K562 (cell line): ENCODE results near the gene RADX. TPM values are rescaled to one million over a fixed set of nuclear protein-coding genes. Genes with fewer than 3 reads are reported as not detected.

Source experiments
- ATAC-seq: fragments of 200-7000 bp; cut with Tn5 transposase; 3 replicates; pipeline ENCODE4 v1.9.1; 2020; ENCODE audit warnings: moderate library complexity
- BruUV-seq: library from RNA; stranded (reverse); fragments of 400-500 nt; replicated peaks from 2 replicates; lab custom pipeline; 2021; lab: Mats Ljungman, UMichigan
- CTCF ChIA-PET: fragments of 300-600 bp; formaldehyde crosslinking; extraction: SDS; loops from one replicate; lab custom pipeline; 2021; ENCODE audit warnings: low intra/inter-chr PET ratio; lab: Yijun Ruan, JAX
- POLR2A ChIA-PET: fragments of 300-600, 350-650 bp; sonication (Branson Sonifier 250); formaldehyde crosslinking; extraction: SDS; loops from one replicate; lab custom pipeline; 2021; ENCODE audit warnings: antibody characterized with exemption, inconsistent platforms; lab: Yijun Ruan, JAX
- DNase-seq, 4 experiments: peaks; one replicate each; pipeline versions ENCODE4 v3.0.0 to v3.0.0-alpha.2; 2011 to 2018; ENCODE audit warnings: low spot score in 3 of 4, mixed read lengths in 3 of 4; ENCODE audit errors: extremely low read depth in 1 of 4
- FAIRE-seq: peaks from 2 replicates; lab custom pipeline; 2011; peaks lifted over from hg19 to GRCh38; lab: Jason Lieb, UNC
- H2AFZ ChIP-seq: 2 replicates; pipeline ENCODE4 v1.6.0; 2011; ENCODE audit warnings: low read depth, low read length, control low read depth, inconsistent platforms
- H3K27ac ChIP-seq: fragments of 200-600 bp; 3 replicates; pipeline ENCODE4 v1.8.0; 2011; ENCODE audit warnings: low read depth, mild to moderate bottlenecking, control low read depth, inconsistent platforms, low read length, moderate library complexity, mixed read lengths; ENCODE audit errors: extremely low read depth
- H3K27me3 ChIP-seq, 2 experiments: fragments of 300-600 bp in 1 of 2; 2 replicates in 1 of 2; 3 replicates in 1 of 2; pipeline versions ENCODE4 v1.6.0 to v1.8.0; 2011; ENCODE audit warnings: inconsistent platforms in 2 of 2, low read length in 2 of 2, mild to moderate bottlenecking in 1 of 2, mixed read lengths in 1 of 2, moderate library complexity in 1 of 2; ENCODE audit not compliant: control insufficient read depth in 2 of 2, insufficient read depth in 2 of 2
- H3K36me3 ChIP-seq: fragments of 300-600 bp; 3 replicates; pipeline ENCODE4 v1.8.0; 2011; ENCODE audit warnings: mild to moderate bottlenecking, low read length, inconsistent platforms; ENCODE audit not compliant: control insufficient read depth, insufficient read depth
- H3K4me1 ChIP-seq, 2 experiments: fragments of 200-600 bp in 1 of 2; replicated peaks in 1 of 2; 2 replicates in 1 of 2; 3 replicates in 1 of 2; pipeline versions ENCODE4 v1.5.1 to v1.8.0; 2011; ENCODE audit warnings: inconsistent platforms in 2 of 2, low read length in 2 of 2, mild to moderate bottlenecking in 1 of 2, mixed read lengths in 1 of 2, moderate library complexity in 1 of 2; ENCODE audit not compliant: control insufficient read depth in 2 of 2, insufficient read depth in 2 of 2
- H3K4me2 ChIP-seq: 2 replicates; pipeline ENCODE4 v1.6.1; 2011; ENCODE audit warnings: low read length, control low read depth, inconsistent platforms, mixed read lengths; ENCODE audit not compliant: insufficient read depth
- H3K4me3 ChIP-seq: fragments of 200-600 bp; sonication (generic), shearing (Covaris generic); 2 replicates; pipeline ENCODE4 v1.5.1; 2016; ENCODE audit warnings: control low read depth, inconsistent platforms
- H3K79me2 ChIP-seq: fragments of 200-600 bp; 3 replicates; pipeline ENCODE4 v1.8.0; 2011; ENCODE audit warnings: low read length, inconsistent platforms; ENCODE audit not compliant: control insufficient read depth, insufficient read depth
- H3K9ac ChIP-seq, 2 experiments: 2 replicates each; pipeline versions ENCODE4 v1.6.0 to v1.6.1; 2011; ENCODE audit warnings: low read depth in 2 of 2, low read length in 2 of 2, control low read depth in 1 of 2, inconsistent platforms in 1 of 2, mild to moderate bottlenecking in 1 of 2, mixed read lengths in 1 of 2; ENCODE audit not compliant: insufficient read depth in 1 of 2
- H3K9me1 ChIP-seq: one replicate; pipeline ENCODE4 v1.6.0; 2011; ENCODE audit warnings: inconsistent platforms, mild to moderate bottlenecking, low read length, moderate library complexity; ENCODE audit not compliant: control insufficient read depth, insufficient read depth
- H3K9me3 ChIP-seq: replicated peaks from 2 replicates; pipeline ENCODE4 v1.5.1; 2011; ENCODE audit warnings: low read depth, low read length, inconsistent platforms; ENCODE audit not compliant: control insufficient read depth, insufficient read depth
- H4K20me1 ChIP-seq: replicated peaks from 2 replicates; pipeline ENCODE4 v1.6.1; 2011; ENCODE audit warnings: low read length, inconsistent platforms, mixed read lengths; ENCODE audit not compliant: control insufficient read depth, insufficient read depth
- CHD4 ChIP-seq: fragments of 200-600 bp; sonication (generic); IDR thresholded peaks from 3 replicates; pipeline ENCODE4 v1.6.1; 2012; ENCODE audit warnings: low read depth, mild to moderate bottlenecking, mixed read lengths, low read length, inconsistent platforms; ENCODE audit not compliant: insufficient read depth, insufficient replicate concordance, poor library complexity, severe bottlenecking
- EHMT2 ChIP-seq: fragments of 450-650 bp; IDR thresholded peaks from 2 replicates; pipeline ENCODE4 v1.6.1; 2018; ENCODE audit warnings: antibody characterized with exemption
- EWSR1 ChIP-seq: fragments of 450-650 bp; IDR thresholded peaks from 2 replicates; pipeline ENCODE4 v1.6.1; 2018; ENCODE audit warnings: borderline replicate concordance, mild to moderate bottlenecking, low read depth, moderate library complexity; ENCODE audit not compliant: partially characterized antibody
- HMGN3 ChIP-seq: IDR thresholded peaks from 2 replicates; pipeline ENCODE4 v1.6.1; 2011; ENCODE audit warnings: borderline replicate concordance, low read depth, mild to moderate bottlenecking, mixed read lengths, low read length; ENCODE audit not compliant: insufficient read length; ENCODE audit errors: extremely low read depth
- MBD2 ChIP-seq: sonication (generic); IDR thresholded peaks from 2 replicates; pipeline ENCODE4 v1.6.1; 2016; ENCODE audit warnings: low read depth, borderline replicate concordance
- SP1 ChIP-seq: sonication (generic); formaldehyde crosslinking; IDR thresholded peaks from 2 replicates; pipeline ENCODE4 v1.8.1; 2022; ENCODE audit warnings: mild to moderate bottlenecking, missing genetic modification reagents
- TFAM ChIP-seq: fragments of 250-450 bp; sonication (Bioruptor Pico); conservative IDR thresholded peaks from 2 replicates; pipeline ENCODE4 v1.5.0; 2021; ENCODE audit warnings: mild to moderate bottlenecking, moderate library complexity
- ZC3H8 ChIP-seq: fragments of 450-650 bp; IDR thresholded peaks from 2 replicates; pipeline ENCODE4 v1.6.1; 2017
- ZNF79 ChIP-seq: fragments of 250-450 bp; sonication (Bioruptor Pico); IDR thresholded peaks from 2 replicates; pipeline ENCODE4 v1.4.0; 2020; ENCODE audit warnings: low read depth, mild to moderate bottlenecking, moderate library complexity
- WGBS: fragments of 100-300 bp; shearing (Covaris generic); methylation state at CpG from one replicate; pipeline ENCODE4 v1.1.6; 2016; ENCODE audit warnings: low coverage, mixed read lengths; ENCODE audit not compliant: insufficient coverage; ENCODE audit errors: missing lambda C conversion rate; 5-methylcytosine and 5-hydroxymethylcytosine counted together
- in situ Hi-C: fragments of 300-500 bp; cut with MboI; formaldehyde crosslinking; loops from 4 replicates; pipeline ENCODE4 v1.15.0; 2018; ENCODE audit warnings: inconsistent platforms, mixed read lengths
- intact Hi-C: fragments of 100-400 bp; cut with micrococcal nuclease; formaldehyde crosslinking; loops from 2 replicates; pipeline ENCODE4 v1.14.2; 2022
- polyA plus RNA-seq, 8 experiments: library from polyadenylated mRNA; depleted of rRNA in 4 of 8; stranded (reverse) in 5 of 8; unstranded in 3 of 8; fragments of >200 nt; fragmentation: Nextera tagmentation in 2 of 8; fragmentation: Illumina TruSeq in 1 of 8; extraction: Ambion mirVana in 2 of 8; extraction: Trizol in 1 of 8; gene quantifications; 2 replicates each; pipeline versions ENCODE4 v1.2.1 to v1.2.3, GENCODE V29; 2011 to 2014; ENCODE audit warnings: inconsistent platforms in 1 of 8, missing spikeins in 1 of 8
- total RNA-seq, 7 experiments: library from RNA; depleted of rRNA in 6 of 7; stranded (reverse); fragments of >200 nt in 6 of 7; fragmentation: Illumina TruSeq in 2 of 7; extraction: Trizol in 2 of 7; gene quantifications; 2 replicates each; pipeline versions ENCODE4 v1.2.1 to v1.2.3, GENCODE V29; 2011 to 2021; ENCODE audit warnings: low replicate concordance in 1 of 7
- TF ChIP-seq, protein P1 (sequence below): fragments of 250-450 bp; sonication (Bioruptor Pico); IDR thresholded peaks from 2 replicates; pipeline ENCODE4 v1.5.0; 2020; ENCODE audit warnings: mild to moderate bottlenecking

The RADX gene
- total and polyA plus RNA-seq, 9 of the 15 experiments (the other 6 are each of a cell fraction or from before 2014, with no cell fraction given), result 0.03 to 0.40 (median 0.12) TPM; not detected in 1

- H3K79me2 ChIP-seq, result no peaks in the 10 kb centered on the region
- CTCF ChIA-PET, result no interaction called here
- WGBS, result 0% methylated on average over 6 of the region's 7 CpGs
- no peak for DNase-seq
- in situ Hi-C loops, result no loop called here
- no peak for ATAC-seq
- FAIRE-seq, result no peak
- no peak overlapping the region for H3K4me2 ChIP-seq
- no peaks in the 10 kb centered on the region for H3K27me3 ChIP-seq
- no peaks in the 10 kb centered on the region for H3K4me1 ChIP-seq
- POLR2A ChIA-PET, result no interaction called here
- H3K9ac ChIP-seq, result no peak overlapping the region
- H3K9me1 ChIP-seq, result no peaks in the 10 kb centered on the region
- no peak overlapping the region for H3K4me3 ChIP-seq
- H3K27ac ChIP-seq, result no peak overlapping the region
- no peak overlapping the region for H2AFZ ChIP-seq
- no peaks in the 10 kb centered on the region for H3K9me3 ChIP-seq
- TF ChIP-seq ZC3H8 (no peak), HMGN3 (no peak), ZNF79 (no peak), EHMT2 (no peak), EWSR1 (no peak), CHD4 (no peak), SP1 (CRISPR knock-in tag) (no peak), MBD2 (no peak), TFAM (CRISPR knock-in tag) (no peak)
- TF ChIP-seq, protein P1, sequence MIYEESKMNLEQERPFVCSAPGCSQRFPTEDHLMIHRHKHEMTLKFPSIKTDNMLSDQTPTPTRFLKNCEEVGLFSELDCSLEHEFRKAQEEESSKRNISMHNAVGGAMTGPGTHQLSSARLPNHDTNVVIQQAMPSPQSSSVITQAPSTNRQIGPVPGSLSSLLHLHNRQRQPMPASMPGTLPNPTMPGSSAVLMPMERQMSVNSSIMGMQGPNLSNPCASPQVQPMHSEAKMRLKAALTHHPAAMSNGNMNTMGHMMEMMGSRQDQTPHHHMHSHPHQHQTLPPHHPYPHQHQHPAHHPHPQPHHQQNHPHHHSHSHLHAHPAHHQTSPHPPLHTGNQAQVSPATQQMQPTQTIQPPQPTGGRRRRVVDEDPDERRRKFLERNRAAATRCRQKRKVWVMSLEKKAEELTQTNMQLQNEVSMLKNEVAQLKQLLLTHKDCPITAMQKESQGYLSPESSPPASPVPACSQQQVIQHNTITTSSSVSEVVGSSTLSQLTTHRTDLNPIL, result no peak
- no peaks in the 10 kb centered on the region for H4K20me1 ChIP-seq
- intact Hi-C loops, result no loop called here
- BruUV-seq, result no TSS peak
- no peaks in the 10 kb centered on the region for H3K36me3 ChIP-seq
Measured at GRCh38 chrX:106692425-106693065, 80.8 kb downstream of the RADX start.
